22Rv1 (cell line): ENCODE measurements around the gene CACNA1C.

Experiments
- CTCF ChIP-seq: fragments of 450-650 bp; IDR thresholded peaks from 2 replicates; pipeline ENCODE4 v1.5.1; 2017; ENCODE audit warnings: mild to moderate bottlenecking
- ZFX ChIP-seq: fragments of 450-650 bp; IDR thresholded peaks from 2 replicates; pipeline ENCODE4 v1.6.1; 2017; ENCODE audit warnings: antibody characterized with exemption, borderline replicate concordance

GRCh38 chr12:2282318-2282717, 229.5 kb downstream of the CACNA1C start:
- TF ChIP-seq CTCF (no peak), ZFX (no peak)
